GM12874 (cell line): ENCODE data around the gene ACOXL.

ENCODE experiments used
- TF ChIP-seq, protein P1 (sequence below): IDR thresholded peaks from 2 replicates; pipeline ENCODE4 v1.5.1; 2011; ENCODE audit warnings: low read depth, mild to moderate bottlenecking, control low read depth, low read length, moderate library complexity; ENCODE audit not compliant: insufficient read depth

Gene ACOXL

DNA sequence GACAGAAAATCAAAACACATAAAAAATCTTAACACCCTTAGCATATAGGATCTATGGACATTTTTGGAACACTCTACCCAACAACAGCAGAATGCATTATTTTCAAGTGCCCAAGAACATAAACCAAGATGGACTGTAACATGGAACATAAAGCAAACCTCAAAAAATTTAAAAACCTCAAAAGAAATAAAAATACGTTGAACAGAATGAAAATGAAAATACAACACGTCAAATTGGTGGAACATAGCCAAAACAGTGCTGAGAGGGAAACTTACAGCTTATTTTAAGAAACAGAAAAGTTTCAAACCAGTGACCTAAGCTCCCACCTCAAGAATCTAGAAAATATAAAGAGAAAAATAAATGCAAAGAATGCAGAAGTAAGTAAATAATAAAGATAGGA is 330.0 kb downstream of the ACOXL start:
- TF ChIP-seq, protein P1, sequence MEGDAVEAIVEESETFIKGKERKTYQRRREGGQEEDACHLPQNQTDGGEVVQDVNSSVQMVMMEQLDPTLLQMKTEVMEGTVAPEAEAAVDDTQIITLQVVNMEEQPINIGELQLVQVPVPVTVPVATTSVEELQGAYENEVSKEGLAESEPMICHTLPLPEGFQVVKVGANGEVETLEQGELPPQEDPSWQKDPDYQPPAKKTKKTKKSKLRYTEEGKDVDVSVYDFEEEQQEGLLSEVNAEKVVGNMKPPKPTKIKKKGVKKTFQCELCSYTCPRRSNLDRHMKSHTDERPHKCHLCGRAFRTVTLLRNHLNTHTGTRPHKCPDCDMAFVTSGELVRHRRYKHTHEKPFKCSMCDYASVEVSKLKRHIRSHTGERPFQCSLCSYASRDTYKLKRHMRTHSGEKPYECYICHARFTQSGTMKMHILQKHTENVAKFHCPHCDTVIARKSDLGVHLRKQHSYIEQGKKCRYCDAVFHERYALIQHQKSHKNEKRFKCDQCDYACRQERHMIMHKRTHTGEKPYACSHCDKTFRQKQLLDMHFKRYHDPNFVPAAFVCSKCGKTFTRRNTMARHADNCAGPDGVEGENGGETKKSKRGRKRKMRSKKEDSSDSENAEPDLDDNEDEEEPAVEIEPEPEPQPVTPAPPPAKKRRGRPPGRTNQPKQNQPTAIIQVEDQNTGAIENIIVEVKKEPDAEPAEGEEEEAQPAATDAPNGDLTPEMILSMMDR = no peak

DNA sequence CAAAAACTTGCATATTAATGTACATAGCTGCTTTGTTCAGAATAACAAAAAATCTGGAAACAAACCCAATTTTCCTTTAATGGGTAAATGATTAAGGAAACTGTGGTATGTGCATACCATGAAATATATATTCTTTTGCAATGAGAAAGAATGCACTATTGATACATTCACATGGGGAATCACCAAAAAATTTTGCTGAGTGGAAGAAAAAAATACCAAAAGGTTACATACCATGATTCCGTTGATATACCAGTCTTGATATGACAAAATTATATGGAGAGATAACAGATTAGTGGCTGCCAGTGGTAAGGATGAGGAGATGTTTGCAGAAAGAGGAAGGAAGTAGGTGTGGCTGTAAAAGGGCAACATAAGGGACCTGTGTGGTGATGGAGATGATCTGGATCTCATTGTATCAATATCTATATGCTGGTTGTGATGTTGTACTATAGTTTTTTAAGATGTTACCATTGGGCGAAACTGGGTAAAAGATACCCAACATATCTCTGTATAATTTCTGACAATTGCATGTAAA is 333.8 kb downstream of the ACOXL start:
- TF ChIP-seq, protein P1 = no peak

DNA sequence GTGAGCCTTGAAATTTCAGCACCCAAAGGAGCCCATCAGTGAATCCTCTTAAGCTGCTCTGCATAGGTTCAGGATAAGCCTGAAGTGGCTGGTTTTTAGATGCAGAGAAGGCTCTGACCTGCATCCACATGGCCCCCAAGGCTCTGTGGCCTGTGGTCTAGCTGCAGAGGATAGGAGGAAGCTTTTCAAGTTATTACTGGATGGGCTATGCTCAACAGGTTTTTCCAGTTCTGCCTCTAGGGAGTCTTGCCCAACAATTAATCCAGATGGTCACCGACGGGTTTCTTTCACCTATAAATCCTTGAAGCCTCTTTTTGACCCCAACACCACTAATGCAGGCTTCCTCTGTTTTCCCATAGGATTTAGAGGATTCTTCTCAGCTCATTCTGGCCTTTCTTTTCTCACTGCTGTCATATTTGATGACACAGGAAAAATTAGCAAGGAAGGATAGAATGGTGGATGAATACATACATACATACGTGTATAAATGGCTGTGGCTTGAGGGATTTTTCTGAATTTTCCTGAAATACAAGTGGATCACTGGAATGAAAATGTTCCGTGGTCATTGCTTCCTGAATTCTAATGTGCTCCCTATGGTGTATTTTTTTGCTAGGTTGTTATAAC is 336.2 kb downstream of the ACOXL start:
- TF ChIP-seq, protein P1 = no peak

DNA sequence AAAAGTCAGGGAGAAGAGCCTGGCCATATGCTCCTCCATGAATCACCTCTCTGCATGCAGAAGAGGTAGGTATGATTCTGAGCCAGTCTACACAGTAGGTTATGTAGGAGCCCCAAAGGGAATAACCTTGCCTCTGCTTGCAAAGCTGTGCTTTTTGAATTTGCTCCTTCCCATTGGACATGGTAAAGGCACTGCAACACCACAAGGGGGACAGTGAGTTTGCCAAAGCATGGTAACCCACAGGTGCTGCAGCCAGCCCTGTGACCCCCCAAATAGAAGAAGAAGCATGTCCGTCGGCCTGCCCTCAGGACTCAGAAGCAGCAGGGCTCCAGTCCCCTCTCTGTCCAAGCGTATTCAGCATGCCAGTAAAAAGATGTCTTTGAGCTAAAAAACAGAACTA is 337.3 kb downstream of the ACOXL start:
- TF ChIP-seq, protein P1 = no peak

DNA sequence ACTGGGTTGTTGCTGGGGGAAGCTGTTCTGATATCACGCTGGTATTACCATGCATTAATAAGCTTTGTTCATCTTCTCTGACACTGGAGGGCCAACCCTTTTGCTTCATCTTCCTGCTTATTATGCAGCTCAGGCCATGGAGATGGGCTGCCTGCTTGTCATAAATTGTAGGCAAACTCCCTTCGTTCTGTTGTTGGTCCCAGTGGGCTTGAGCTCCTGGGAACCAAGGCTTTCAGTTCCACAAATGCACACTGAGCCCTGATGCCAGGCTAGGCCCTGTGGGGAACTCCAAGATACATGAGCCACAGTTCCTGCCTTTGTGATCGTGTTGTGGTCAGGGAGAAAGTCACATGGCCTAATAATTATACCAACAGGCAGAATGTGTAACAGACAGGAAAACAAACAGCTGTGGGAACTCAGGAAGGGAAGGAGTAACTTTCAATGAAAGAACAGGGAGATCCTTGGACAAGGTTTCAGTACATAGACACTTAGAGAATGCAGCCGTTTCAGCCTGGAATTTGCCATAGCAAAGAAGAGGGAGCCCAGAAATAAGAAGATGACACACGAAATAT is 339.3 kb downstream of the ACOXL start:
- TF ChIP-seq, protein P1 = no peak

DNA sequence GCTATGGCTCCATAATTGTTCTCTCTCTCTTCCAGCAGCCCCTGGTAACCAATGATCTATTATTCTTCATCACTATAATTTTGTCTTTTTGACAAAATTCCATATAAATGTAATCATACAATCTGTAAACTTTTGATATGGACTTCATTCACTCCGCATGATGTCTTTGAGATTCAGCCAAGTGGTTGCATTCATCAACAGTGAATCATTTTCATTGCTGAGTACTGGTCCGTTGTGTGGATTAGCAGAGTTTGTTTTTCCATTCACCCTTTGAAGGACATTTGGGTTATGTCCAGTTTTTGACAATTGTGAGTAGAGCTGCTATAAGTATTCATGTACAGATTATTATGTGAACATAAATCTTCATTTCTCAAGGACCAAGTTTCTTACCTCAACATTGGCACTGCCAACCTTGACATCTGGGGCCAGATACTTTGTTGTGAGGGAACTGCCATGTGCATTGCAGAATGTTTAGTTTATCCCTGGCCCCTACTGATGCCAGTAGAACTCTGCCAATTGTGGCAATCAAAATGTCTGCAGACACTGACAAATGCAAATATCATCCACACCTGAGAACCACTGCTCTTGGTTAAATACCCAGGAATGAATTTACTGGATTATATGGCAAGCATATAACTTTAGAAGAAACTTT is 340.0 kb downstream of the ACOXL start:
- TF ChIP-seq, protein P1 = no peak

DNA sequence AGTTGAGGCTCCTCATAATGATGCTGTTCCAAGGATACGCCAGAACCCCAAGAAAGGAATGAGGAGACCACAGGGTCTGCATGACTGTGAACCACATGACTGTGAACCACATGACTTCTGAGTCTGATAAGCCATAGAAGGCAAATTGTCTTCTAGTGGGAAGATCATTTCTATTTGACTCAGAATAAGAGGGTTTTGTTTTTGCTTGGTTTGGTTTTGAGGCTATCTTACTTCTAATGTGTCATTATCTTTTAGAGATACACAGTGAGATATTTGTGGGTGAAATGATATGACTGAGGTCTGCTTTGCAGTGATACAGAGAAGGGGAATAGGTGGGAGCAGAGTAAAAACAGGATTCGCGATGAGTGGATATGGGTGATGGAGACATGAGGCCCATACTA is 359.4 kb downstream of the ACOXL start:
- TF ChIP-seq, protein P1 = no peak
